TTC549 (cell line): ENCODE results near the gene OR10H1.
"Not testable (repeated sequence)": the region's sequence is repeated elsewhere in the genome, so short reads cannot be mapped to it uniquely, and the experiment has no call there.

Experiments
- FAIRE-seq: peaks from 2 replicates; lab custom pipeline; 2012; peaks lifted over from hg19 to GRCh38; lab: Jason Lieb, UNC

The OR10H1 gene

GRCh38 chr19:15774159-15774558 is 41.3 kb downstream of the OR10H1 start:
- FAIRE-seq, result not testable (repeated sequence)

GRCh38 chr19:15769586-15769985 is 45.9 kb downstream of the OR10H1 start:
- FAIRE-seq, result no peak

- no peak for FAIRE-seq
Observed at GRCh38 chr19:15759962-15760565, 55.4 kb downstream of the OR10H1 start.

- no peak for FAIRE-seq
Observed at GRCh38 chr19:15758379-15758778, 57.1 kb downstream of the OR10H1 start.
